HG03025 (cell line): ENCODE data around the gene NAV3.

Experiments
- ATAC-seq: cut with Tn5 transposase; IDR thresholded peaks from one replicate; pipeline ENCODE4 v1.9.1; 2021; ENCODE audit warnings: mild to moderate bottlenecking, moderate library complexity; ENCODE audit not compliant: unreplicated experiment, low FRiP score

Gene NAV3

DNA sequence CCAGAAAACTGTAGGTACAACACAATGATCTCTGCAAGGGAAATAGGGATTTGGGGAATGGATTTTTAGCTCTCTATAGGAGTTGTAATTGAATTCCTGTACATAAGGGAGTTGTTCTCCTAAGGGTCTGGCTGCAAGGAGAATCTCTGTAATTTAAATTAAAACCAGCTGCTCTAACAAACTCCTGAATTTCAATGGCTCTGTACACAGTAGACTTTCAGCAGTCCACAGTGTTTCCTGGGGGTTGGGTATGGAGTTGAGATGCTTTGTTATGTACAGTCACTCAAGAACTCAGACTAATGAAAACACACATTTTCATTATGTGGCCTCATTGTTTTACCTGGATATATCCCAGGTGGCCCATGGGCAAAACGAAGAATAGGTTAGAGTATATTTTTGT is 93.2 kb downstream of the NAV3 start:
- no peak for ATAC-seq

DNA sequence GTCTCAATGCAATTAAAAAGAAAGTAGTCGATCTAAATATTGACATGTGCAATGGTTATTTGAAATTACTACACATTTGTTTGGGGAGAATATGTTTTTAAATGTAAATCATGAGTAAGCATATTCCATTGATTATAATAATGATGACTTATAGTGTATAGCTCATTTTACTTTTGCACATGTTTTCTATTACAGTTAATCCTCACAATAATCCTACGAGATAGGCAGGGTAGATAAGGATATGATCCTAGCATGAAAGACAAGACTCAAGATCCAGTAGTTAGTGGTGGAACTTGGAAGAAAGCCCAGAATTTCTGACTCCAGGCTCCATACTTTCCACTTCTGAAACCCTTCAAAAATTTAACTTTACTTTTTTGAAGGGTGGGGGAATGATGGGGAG is 94.0 kb downstream of the NAV3 start:
- ATAC-seq = no peak

DNA sequence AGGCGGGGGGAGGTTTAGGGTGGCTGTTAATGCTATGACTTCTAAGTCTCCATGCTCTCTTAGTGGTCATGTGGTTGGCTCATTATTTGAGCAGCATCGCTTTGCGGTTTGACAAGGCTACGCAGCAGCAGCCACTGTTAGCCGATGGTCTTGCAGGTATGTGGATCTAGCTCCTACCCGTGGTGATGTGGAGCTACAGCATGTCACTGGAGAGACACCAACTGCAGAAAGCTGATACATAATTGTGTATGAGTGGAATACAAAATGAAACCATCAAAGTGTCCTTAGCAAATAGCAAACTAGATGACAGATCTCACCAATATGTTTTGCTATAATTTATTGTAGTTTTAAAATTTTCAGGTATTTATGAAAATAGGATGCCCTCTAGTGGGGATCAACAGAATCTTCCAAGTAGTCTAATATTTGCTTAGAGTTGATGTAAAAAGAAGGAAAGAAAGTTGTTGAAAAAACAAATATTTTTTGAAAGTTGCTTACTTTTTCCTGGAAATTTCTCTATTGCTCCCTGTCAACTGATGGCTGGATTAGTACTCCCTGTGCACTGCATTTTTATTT is 94.9 kb downstream of the NAV3 start:
- ATAC-seq = peak; percentile 98

DNA sequence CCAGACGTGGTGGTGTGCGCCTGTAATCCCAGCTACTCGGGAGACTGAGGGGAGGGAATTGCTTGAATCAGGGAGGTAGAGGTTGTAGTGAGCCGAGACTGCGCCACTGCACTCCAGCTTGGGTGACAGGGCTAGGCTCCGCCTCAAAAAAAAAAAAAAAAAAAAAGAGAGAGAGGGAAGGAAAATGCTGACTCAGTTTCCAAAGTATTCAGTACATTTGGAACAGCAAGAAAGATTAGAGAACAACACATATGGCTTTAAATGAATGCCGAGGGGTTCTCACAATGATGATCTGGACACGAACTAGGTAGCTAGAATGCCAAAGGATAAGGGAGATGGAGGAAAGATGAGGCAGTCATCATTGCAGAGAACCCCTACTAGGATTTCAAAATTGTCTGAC is 97.4 kb downstream of the NAV3 start:
- no peak for ATAC-seq

DNA sequence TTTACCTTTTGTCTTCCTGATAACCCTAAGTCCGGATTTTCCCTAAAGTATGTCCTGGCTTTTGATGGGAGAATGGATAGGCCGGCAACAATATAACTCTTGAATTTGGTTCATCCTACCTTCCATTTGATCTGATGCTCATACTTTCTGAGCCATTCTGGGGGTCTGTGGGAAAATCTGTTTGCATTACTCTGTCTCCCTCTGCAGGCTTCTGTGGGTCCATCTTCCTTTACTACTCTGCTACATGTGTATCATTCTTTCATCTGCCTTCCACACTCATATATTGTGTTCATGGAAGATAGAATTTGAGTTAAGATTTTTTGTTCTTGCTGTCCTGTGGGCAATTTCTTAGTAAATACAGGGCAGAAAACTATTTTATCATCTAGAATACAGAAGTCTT is 101.5 kb downstream of the NAV3 start:
- no peak for ATAC-seq

DNA sequence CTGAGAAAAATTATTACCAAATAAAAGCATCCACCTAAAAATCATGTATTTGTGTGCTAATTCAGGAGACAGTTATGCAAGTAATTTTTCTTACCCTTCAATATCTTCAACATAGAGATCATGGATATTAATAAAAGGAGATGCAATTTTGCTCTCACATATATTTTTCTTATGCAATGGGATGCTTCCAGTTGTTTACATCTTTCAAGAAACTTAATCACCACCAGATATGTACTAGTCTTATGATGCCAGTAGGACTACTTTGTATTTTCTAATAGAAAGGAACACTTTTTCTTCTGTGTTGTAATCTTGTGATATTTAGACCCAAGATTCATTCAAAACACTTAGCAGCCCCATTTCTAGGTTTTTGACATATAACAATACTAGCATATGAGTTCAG is 107.6 kb downstream of the NAV3 start:
- ATAC-seq = no peak

DNA sequence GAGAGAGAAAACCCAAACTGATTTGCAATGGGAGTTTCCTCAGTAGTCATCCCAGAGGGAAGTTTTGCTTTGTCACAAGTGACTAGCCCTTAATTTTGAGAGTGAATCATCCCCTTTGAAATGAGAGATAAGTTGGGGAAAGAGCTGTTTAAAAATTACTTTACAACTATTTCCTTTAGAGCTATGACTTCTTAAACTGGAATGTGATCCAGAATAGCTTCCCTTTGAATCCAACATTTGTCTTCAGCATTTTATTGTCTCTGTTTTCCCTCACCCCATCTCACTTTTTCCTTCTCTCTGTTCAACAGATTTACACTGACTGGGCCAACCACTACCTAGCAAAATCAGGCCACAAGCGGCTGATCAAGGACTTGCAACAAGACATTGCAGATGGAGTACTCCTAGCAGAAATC is 109.3 kb downstream of the NAV3 start:
- ATAC-seq = no peak

DNA sequence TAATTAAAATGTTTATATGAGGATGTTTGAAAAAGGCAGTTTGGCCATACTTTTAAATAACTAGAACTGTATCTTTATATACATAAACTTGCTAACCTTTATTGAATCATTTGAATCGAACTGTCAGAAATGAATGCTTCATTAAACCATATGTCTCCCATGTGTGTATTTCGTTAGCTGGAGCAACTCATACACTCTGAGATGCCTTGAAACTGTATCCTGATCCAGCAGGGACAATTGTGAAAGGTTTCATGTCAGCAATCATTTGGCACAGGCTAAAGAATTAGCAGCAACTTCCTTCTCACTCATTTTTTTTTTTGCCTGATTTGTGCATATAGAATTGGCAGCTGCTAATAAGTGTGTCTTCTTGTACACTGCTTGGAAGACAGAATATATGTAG is 109.9 kb downstream of the NAV3 start:
- ATAC-seq = no peak

DNA sequence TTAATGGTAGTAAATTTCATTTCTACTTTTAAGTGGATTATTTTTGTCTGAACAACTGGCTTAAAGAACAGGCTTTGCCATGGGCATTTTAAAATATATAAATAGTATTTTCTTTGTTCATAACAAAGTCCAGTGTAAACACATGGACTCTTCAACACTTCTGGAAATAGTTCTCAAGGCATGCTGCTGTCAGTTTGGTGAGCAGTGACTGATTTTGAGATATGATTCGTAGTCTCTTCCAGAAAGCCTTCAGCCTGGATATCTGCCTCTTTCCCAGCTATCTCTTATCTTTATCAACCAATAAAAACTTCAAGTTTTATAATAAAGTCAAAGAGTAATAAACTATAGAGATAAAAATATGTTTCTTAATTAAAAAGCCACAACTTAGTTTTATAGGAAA is 110.7 kb downstream of the NAV3 start:
- no peak for ATAC-seq

DNA sequence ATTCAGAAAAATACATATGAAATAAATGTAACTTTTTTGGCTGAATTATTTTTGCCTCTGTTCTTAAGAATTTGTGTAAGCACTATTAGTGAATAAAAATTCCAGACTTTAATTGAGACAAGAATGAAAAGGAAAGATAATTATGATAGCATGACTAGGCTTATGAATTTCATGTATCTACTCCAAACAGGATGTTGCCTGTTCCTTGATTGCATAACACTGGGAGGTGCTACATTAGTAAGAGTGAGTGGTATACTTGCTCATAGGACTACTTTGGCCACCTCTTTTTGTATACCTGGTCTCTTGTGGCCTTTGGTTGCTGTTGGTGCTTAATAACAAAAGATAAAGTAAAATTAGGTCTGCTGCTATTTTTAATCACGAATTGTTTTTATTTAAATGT is 112.8 kb downstream of the NAV3 start:
- no peak for ATAC-seq

DNA sequence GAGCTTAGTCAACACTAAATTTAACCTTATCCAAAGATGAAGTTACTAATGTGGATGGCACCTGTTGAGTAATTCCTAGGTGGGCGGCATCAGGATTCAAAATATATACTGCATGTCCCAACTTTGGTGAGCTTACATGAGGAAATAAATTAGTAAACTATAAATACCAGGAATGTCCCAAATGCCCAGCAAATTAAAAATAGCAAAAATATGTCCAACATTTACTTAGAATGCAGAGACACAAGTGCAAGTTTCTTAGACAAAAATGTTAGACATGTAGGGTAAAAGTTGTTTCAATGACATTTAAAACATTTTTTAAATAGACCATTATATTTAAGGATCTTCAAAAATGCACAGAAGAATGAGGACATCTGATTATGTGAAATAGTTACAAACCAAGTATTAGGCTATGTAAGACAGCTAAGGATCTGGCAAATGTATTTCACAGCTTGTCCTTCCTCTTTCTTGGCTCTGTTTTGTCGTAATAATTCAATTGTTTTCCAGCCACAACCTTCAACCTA is 115.9 kb downstream of the NAV3 start:
- no peak for ATAC-seq

DNA sequence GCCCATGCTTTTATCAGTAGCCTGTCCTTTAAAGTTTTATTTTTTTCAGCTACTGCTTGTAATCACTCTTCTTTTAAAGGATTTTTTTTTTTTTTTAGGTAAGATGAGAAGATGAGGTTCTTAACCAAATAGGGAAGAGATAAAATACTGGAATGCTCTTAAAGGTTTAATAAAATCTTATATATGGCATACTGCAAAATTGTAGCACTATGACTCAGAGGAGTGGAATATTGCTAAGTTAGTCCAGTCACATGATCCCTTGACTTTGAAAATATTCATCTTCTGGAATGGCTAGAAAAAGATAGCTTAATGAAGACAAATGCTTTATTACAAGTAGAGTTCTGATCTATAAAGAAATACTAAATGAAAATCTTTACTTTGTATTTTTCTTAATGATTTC is 116.6 kb downstream of the NAV3 start:
- ATAC-seq = no peak

DNA sequence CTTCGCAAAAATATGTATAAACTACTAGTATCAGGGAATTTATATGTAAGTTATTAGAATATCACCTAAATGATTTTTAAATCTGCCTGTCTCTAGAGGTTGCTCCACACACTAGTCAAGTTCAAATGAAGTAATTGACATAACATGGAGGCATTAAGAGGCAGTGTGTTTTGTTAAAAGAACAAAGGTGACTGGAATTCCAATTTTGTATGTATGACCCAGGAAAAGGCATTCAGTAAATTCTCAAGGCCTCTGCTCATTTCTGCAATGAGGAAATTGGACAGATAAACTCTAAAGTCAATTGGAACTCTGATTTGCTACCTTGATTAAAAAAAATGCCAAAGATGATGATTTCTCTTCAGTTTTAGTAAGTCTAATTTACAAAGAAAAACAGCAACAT is 117.1 kb downstream of the NAV3 start:
- ATAC-seq = no peak

DNA sequence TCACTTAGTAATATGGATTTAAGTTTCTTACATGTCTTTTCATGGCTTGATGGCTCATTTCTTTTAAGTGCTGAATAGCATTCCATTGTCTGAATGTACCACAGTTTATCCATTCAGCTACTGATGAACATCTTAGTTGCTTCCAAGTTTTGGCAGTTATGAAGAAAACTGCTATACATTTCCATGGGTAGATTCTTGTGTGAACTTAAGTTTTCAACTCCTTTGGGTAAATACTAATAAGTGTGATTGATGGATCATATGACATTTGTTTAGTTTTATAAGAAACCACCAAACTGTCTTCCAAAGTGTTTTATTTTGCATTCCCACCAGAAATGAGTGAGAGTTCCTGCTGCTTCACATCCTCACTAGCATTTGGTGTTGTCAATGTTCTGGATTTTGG is 119.2 kb downstream of the NAV3 start:
- no peak for ATAC-seq

DNA sequence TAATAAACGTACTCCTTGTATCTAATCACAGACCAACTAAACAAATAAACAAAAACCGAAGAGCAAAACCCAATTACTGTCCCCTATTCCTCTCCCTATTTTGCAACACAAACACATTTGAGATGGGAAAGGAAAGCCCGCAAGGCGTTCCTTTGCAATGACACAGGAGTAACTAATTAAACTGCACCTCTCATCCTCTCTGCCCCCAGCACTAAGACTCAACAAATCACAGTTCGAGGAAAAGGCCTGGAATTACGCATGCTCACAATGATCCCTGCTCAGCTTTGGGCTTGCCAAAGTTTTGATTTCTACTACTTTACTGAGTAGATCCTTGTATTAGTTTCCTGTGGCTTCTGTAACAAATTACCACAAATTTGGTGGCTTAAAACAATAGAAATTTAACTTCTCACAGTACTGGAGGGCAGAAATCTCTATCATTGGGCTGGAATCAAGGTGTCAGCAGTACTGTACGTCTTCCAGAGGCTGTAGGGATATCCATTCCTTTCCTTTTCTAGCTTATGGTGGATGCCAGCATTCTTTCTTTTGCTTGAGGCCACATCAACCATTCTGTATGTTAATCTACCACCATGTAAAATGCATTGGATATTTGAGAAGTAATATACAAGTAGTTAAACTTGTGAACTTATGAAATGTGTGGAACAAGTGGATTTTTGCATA is 123.0 kb downstream of the NAV3 start:
- ATAC-seq = no peak

DNA sequence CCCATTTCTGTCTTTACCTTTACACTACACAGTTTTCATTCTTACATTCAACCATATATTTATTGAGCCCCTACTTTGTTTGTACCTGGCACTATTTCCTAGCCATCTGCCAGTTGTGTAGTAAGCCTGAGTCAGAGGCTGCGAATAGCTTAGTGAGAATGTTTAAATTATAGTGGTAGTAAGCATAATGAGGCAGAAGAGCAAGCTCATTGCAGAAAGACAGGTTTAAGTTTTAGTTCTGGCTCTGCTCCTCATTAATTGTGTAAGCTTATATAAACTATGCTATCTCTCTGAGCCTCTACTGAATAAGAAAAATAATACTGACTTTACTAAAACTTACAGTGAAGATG is 123.5 kb downstream of the NAV3 start:
- no peak for ATAC-seq

DNA sequence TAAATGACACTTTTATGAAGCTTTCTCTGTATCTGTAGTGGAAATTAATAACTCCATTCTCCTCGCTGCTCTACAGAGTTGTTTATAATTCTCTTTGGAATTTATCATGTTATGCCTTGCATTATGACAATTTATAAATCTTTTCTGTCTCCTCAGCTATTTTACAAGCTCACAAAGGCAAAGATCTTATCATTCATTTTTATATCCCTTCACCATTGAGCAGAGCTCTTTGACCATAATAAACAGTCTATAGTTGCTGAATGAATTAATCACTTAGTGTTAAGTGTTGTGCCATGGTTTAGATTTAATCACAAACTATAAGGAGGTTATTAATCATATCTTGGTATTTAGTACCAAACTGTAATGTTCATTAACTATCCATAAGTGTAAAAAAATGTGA is 126.4 kb downstream of the NAV3 start:
- ATAC-seq = no peak

DNA sequence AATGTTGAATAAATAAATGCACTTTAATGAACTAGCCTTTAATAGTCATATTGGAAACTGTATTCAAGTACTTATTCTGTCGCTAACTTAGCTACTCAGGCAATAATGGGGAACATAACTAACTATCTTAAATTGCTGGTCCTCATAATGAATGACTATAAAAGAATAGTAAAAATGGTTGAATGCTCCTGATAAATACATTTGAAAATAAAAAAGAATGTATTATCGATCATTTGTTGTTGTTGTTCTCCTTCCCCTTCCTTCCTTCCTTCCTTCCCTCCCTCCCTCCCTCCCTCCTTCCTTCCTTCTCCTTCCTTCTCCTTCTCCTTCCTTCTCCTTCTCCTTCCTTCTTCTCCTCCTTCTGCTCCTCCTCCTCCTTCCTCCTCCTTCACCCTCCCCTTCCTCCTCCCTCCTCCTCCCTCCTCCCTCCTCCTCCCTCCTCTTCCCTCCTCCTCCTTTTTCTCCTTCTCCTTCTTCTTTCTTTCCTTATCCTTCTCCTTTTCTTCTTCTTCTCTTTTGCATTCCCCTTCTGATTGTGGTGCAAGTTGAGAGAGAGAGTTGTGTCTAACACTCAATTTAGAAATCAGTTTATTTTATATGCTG is 133.0 kb downstream of the NAV3 start:
- no peak for ATAC-seq

DNA sequence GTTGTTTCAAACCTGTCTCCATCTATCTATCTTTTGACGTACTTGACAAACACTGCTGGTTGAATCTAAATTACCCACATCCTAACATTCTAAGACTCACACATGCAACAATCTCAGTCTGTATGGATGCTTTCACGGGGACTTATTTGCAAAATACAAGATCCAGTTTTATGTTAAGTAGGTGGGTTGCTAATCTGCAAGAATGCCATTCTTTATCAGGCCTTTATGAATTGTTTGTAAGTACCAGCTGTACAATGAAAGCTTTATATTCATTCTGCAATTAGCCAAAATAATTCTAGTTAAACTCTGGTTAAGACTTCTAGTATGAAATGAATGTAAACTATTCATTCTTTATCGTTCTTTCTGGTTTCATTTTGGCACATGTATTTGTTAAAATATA is 135.1 kb downstream of the NAV3 start:
- no peak for ATAC-seq

DNA sequence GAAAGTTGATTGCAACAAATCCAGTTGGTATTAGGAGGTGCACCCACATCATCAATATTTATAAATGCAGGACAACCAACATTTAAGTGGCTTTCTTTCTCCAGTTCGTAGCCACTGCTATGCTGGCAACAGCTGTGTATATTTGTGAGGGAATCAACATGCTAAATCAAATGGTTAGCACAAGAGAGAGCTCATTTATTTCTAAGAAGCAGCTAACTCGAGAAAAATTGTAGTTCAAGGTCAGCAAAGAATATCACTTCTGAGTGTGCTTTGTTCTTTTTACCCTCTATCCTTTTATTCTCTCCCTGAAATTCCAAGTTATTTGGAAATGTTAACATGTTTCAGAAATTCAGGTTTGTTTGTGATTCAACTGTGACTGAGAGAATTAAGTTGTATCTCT is 137.3 kb downstream of the NAV3 start:
- no peak for ATAC-seq

DNA sequence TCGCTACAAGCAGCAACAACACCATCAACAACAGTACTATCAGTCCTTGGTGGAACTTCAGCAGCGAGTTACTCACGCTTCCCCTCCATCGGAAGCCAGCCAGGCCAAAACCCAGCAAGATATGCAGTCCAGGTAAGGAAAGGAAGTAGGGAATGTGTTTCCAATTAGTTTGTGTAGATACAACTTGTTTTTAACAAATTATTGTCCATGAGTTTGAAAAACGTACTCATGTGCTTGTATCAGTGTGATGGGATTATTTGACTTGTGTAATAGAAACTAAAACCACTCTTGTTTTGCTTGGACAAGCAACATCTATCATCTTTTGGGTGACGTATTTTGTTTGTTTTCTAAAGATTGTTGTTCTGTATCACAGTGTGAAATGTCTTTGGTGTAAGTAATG is 137.9 kb downstream of the NAV3 start:
- ATAC-seq = no peak

DNA sequence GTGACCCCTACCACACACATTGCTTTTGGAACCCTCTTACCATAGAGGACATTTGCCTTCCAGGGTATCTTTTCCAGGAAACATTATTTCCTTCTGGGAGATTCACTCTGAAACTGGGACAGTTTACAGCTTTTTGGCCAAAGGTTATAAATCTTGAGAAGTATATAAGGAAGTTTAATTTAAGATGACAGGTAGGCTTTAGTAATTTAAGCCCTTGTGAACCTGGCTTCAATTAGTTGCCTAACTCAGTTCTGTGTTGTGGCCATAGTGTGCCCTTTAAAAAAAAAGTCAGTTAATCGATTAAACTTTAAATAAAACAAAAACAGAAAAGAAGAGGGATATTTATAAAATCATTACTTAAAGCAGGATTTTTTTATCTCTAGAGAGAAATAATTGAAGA is 142.9 kb downstream of the NAV3 start:
- no peak for ATAC-seq
